HepG2 (cell line): ENCODE data around the gene RNPEPL1. TPM values are rescaled to one million over a fixed set of nuclear protein-coding genes. Genes with fewer than 3 reads are reported as not detected.

ENCODE experiments used
- BRD4 ChIP-seq: sonication (generic); formaldehyde crosslinking; IDR thresholded peaks from 2 replicates; pipeline ENCODE4 v1.4.0; 2020; ENCODE audit warnings: missing genetic modification reagents
- CC2D1A ChIP-seq: sonication (generic); formaldehyde crosslinking; IDR thresholded peaks from 2 replicates; pipeline ENCODE4 v1.8.1; 2023; ENCODE audit warnings: mild to moderate bottlenecking, missing genetic modification reagents
- REPIN1 ChIP-seq: sonication (generic); formaldehyde crosslinking; IDR thresholded peaks from 2 replicates; pipeline ENCODE4 v1.8.0; 2022; ENCODE audit warnings: missing genetic modification reagents, low read depth, mild to moderate bottlenecking, borderline replicate concordance
- U2AF1 ChIP-seq: fragments of 200-400 bp; formaldehyde crosslinking; optimal IDR thresholded peaks from 2 replicates; pipeline ENCODE3; 2017; ENCODE audit warnings: mild to moderate bottlenecking, low read depth, low read length
- polyA plus RNA-seq, 8 experiments: library from polyadenylated mRNA; depleted of rRNA in 3 of 8; stranded (reverse) in 7 of 8; unstranded in 1 of 8; fragments of >200 nt; fragmentation: Illumina TruSeq in 4 of 8; extraction: Trizol in 4 of 8; gene quantifications; 2 replicates each; pipeline versions ENCODE4 v1.2.1 to v1.2.3, GENCODE V29; 2011 to 2016; ENCODE audit warnings: low read depth in 4 of 8, missing spikeins in 1 of 8, mixed read lengths in 1 of 8; ENCODE audit not compliant: insufficient read depth in 1 of 8
- total RNA-seq, 5 experiments: library from RNA; depleted of rRNA; stranded (reverse); fragments of >200 nt; fragmentation: Illumina TruSeq; extraction: Trizol; gene quantifications; 2 replicates each; pipeline ENCODE4 v1.2.3, GENCODE V29; 2016; ENCODE audit warnings: low read depth in 1 of 5
- TF ChIP-seq, protein P1 (sequence below): sonication (generic); formaldehyde crosslinking; IDR thresholded peaks from 2 replicates; pipeline ENCODE4 v1.4.0; 2020; ENCODE audit warnings: missing genetic modification reagents, borderline replicate concordance
- TF ChIP-seq, protein P2 (sequence below): sonication (generic); formaldehyde crosslinking; IDR thresholded peaks from 2 replicates; pipeline ENCODE4 v1.4.0; 2020; ENCODE audit warnings: missing genetic modification reagents, borderline replicate concordance
- TF ChIP-seq, protein P3 (sequence below): sonication (generic); formaldehyde crosslinking; IDR thresholded peaks from 2 replicates; pipeline ENCODE4 v1.4.0; 2020; ENCODE audit warnings: missing genetic modification reagents
- TF ChIP-seq, protein P4 (sequence below): sonication (generic); formaldehyde crosslinking; IDR thresholded peaks from 2 replicates; pipeline ENCODE4 v1.9.0; 2021; ENCODE audit warnings: mild to moderate bottlenecking, missing genetic modification reagents
- TF ChIP-seq, protein P5 (sequence below): sonication (generic); formaldehyde crosslinking; IDR thresholded peaks from 2 replicates; pipeline ENCODE4 v1.4.0; 2020; ENCODE audit warnings: missing genetic modification reagents, low read depth, mild to moderate bottlenecking, borderline replicate concordance
- TF ChIP-seq, protein P6 (sequence below): IDR thresholded peaks from 2 replicates; pipeline ENCODE4 v1.6.1; 2016; ENCODE audit warnings: low read depth, control low read depth

Gene RNPEPL1
- total and polyA plus RNA-seq, 2 of the 13 experiments (the other 11 are each of a cell fraction or from before 2014, with no cell fraction given): 13.0 to 18.0 TPM

DNA sequence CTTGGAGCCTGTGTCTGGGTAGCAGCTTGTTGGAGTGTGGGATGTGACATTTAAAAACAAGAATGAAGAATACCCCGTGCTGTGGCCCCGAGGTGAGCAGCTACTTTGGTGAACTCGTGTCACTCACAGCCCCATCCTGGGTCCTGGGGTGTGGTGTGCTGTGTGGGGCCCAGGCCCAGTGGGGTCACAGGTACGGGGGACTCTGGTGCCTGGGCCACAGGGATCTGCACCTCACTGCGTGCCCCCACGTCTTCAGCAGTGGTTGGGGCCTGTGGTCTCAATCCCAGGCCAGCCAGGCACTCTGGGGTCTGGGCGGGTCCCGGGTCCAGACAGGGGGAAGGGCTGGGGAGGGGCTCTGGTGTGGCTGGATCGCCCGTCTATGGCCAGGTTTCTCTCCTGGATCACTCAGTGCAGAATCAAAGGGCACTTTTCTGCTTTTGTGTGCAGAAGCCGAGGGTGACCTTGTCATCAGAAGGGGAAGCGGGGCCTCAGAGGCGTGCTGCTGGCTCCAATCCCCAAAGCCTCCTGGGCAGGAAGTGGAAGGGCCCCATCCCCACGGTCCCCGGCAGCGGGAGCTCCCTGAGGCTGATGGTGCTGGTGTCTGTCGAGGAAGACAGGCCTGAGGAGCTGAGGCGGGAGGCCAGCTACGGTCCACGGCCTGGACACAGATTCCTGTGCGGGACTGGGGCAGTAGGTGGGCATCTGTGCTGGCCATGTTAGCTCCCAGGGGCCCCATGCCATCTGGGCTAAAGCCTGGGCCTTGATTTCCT is 58.4 kb downstream of the RNPEPL1 start (continued):
- TF ChIP-seq, protein P1, sequence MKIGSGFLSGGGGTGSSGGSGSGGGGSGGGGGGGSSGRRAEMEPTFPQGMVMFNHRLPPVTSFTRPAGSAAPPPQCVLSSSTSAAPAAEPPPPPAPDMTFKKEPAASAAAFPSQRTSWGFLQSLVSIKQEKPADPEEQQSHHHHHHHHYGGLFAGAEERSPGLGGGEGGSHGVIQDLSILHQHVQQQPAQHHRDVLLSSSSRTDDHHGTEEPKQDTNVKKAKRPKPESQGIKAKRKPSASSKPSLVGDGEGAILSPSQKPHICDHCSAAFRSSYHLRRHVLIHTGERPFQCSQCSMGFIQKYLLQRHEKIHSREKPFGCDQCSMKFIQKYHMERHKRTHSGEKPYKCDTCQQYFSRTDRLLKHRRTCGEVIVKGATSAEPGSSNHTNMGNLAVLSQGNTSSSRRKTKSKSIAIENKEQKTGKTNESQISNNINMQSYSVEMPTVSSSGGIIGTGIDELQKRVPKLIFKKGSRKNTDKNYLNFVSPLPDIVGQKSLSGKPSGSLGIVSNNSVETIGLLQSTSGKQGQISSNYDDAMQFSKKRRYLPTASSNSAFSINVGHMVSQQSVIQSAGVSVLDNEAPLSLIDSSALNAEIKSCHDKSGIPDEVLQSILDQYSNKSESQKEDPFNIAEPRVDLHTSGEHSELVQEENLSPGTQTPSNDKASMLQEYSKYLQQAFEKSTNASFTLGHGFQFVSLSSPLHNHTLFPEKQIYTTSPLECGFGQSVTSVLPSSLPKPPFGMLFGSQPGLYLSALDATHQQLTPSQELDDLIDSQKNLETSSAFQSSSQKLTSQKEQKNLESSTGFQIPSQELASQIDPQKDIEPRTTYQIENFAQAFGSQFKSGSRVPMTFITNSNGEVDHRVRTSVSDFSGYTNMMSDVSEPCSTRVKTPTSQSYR (CRISPR knock-in tag): peak; percentile 63
- peak; percentile 97 for TF ChIP-seq REPIN1 (CRISPR knock-in tag)
- TF ChIP-seq BRD4 (CRISPR knock-in tag): peak; percentile 58; the same call in 1 of the 2 replicates
- TF ChIP-seq, protein P2, sequence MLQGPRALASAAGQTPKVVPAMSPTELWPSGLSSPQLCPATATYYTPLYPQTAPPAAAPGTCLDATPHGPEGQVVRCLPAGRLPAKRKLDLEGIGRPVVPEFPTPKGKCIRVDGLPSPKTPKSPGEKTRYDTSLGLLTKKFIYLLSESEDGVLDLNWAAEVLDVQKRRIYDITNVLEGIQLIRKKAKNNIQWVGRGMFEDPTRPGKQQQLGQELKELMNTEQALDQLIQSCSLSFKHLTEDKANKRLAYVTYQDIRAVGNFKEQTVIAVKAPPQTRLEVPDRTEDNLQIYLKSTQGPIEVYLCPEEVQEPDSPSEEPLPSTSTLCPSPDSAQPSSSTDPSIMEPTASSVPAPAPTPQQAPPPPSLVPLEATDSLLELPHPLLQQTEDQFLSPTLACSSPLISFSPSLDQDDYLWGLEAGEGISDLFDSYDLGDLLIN (CRISPR knock-in tag): no peak
- no peak for TF ChIP-seq U2AF1
- TF ChIP-seq, protein P3, sequence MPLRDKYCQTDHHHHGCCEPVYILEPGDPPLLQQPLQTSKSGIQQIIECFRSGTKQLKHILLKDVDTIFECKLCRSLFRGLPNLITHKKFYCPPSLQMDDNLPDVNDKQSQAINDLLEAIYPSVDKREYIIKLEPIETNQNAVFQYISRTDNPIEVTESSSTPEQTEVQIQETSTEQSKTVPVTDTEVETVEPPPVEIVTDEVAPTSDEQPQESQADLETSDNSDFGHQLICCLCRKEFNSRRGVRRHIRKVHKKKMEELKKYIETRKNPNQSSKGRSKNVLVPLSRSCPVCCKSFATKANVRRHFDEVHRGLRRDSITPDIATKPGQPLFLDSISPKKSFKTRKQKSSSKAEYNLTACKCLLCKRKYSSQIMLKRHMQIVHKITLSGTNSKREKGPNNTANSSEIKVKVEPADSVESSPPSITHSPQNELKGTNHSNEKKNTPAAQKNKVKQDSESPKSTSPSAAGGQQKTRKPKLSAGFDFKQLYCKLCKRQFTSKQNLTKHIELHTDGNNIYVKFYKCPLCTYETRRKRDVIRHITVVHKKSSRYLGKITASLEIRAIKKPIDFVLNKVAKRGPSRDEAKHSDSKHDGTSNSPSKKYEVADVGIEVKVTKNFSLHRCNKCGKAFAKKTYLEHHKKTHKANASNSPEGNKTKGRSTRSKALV: peak; percentile 72
- TF ChIP-seq, protein P4, sequence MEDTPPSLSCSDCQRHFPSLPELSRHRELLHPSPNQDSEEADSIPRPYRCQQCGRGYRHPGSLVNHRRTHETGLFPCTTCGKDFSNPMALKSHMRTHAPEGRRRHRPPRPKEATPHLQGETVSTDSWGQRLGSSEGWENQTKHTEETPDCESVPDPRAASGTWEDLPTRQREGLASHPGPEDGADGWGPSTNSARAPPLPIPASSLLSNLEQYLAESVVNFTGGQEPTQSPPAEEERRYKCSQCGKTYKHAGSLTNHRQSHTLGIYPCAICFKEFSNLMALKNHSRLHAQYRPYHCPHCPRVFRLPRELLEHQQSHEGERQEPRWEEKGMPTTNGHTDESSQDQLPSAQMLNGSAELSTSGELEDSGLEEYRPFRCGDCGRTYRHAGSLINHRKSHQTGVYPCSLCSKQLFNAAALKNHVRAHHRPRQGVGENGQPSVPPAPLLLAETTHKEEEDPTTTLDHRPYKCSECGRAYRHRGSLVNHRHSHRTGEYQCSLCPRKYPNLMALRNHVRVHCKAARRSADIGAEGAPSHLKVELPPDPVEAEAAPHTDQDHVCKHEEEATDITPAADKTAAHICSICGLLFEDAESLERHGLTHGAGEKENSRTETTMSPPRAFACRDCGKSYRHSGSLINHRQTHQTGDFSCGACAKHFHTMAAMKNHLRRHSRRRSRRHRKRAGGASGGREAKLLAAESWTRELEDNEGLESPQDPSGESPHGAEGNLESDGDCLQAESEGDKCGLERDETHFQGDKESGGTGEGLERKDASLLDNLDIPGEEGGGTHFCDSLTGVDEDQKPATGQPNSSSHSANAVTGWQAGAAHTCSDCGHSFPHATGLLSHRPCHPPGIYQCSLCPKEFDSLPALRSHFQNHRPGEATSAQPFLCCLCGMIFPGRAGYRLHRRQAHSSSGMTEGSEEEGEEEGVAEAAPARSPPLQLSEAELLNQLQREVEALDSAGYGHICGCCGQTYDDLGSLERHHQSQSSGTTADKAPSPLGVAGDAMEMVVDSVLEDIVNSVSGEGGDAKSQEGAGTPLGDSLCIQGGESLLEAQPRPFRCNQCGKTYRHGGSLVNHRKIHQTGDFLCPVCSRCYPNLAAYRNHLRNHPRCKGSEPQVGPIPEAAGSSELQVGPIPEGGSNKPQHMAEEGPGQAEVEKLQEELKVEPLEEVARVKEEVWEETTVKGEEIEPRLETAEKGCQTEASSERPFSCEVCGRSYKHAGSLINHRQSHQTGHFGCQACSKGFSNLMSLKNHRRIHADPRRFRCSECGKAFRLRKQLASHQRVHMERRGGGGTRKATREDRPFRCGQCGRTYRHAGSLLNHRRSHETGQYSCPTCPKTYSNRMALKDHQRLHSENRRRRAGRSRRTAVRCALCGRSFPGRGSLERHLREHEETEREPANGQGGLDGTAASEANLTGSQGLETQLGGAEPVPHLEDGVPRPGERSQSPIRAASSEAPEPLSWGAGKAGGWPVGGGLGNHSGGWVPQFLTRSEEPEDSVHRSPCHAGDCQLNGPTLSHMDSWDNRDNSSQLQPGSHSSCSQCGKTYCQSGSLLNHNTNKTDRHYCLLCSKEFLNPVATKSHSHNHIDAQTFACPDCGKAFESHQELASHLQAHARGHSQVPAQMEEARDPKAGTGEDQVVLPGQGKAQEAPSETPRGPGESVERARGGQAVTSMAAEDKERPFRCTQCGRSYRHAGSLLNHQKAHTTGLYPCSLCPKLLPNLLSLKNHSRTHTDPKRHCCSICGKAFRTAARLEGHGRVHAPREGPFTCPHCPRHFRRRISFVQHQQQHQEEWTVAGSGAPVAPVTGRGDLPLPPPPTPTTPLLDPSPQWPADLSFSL (CRISPR knock-in tag): no peak
- TF ChIP-seq, protein P5, sequence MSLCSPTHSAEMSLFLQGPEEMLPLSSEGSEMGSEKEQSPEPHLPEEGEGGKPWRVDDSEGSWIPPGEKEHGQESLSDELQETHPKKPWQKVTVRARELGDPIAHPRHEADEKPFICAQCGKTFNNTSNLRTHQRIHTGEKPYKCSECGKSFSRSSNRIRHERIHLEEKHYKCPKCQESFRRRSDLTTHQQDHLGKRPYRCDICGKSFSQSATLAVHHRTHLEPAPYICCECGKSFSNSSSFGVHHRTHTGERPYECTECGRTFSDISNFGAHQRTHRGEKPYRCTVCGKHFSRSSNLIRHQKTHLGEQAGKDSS: no peak
- no peak for TF ChIP-seq CC2D1A
- TF ChIP-seq, protein P6, sequence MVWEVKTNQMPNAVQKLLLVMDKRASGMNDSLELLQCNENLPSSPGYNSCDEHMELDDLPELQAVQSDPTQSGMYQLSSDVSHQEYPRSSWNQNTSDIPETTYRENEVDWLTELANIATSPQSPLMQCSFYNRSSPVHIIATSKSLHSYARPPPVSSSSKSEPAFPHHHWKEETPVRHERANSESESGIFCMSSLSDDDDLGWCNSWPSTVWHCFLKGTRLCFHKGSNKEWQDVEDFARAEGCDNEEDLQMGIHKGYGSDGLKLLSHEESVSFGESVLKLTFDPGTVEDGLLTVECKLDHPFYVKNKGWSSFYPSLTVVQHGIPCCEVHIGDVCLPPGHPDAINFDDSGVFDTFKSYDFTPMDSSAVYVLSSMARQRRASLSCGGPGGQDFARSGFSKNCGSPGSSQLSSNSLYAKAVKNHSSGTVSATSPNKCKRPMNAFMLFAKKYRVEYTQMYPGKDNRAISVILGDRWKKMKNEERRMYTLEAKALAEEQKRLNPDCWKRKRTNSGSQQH (CRISPR knock-in tag): 0 out of 2 replicates have a peak, but pooled peaks have one; percentile 65
